ENCODE data around the gene LRP2.

Gene LRP2

DNA sequence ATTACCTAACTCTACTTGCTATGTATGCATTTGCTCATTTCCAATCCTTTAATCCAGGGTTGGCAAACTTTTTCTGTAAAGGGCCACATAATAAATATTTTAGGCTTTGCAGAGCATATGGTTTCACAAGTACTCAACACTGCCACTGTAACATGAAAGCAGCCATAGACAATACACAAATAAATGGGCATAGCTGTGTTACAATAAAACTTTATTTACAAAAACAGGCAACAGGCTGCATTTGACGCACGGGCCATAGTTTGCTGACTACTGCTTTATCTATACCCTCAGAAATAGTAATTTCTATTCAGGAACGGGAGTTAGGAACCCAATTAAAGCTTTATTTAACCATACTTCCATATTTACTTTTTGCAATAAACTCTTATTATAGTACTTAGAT, 154.3 kb downstream of the LRP2 start:
- TF ChIP-seq, protein P1, sequence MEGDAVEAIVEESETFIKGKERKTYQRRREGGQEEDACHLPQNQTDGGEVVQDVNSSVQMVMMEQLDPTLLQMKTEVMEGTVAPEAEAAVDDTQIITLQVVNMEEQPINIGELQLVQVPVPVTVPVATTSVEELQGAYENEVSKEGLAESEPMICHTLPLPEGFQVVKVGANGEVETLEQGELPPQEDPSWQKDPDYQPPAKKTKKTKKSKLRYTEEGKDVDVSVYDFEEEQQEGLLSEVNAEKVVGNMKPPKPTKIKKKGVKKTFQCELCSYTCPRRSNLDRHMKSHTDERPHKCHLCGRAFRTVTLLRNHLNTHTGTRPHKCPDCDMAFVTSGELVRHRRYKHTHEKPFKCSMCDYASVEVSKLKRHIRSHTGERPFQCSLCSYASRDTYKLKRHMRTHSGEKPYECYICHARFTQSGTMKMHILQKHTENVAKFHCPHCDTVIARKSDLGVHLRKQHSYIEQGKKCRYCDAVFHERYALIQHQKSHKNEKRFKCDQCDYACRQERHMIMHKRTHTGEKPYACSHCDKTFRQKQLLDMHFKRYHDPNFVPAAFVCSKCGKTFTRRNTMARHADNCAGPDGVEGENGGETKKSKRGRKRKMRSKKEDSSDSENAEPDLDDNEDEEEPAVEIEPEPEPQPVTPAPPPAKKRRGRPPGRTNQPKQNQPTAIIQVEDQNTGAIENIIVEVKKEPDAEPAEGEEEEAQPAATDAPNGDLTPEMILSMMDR (IDR thresholded peaks at IDR 0.05; ENCODE audit: low read depth, low read length) = no peak
- DNase-seq (ENCODE audit: extremely low read depth, low read depth) = no peak

DNA sequence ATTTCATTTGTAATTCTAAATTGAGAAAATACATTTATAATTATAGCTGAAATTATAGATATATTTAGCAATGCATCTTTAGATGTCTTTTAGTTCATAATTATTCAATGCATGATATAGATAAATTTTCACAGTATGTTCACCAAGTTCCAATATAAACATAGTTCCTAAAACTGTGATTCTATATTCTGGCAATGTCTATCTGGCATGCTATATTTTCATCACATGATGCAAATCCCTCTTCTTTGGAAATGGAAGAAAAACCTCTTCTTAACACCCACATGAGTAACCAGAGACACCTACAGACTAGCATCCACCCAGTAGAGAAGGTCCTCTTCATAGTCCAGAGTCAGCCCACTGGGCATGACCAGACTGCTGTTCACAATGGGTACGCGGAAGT, 157.2 kb downstream of the LRP2 start:
- TF ChIP-seq, protein P1 (IDR thresholded peaks at IDR 0.05; ENCODE audit: low read depth, low read length) = no peak

DNA sequence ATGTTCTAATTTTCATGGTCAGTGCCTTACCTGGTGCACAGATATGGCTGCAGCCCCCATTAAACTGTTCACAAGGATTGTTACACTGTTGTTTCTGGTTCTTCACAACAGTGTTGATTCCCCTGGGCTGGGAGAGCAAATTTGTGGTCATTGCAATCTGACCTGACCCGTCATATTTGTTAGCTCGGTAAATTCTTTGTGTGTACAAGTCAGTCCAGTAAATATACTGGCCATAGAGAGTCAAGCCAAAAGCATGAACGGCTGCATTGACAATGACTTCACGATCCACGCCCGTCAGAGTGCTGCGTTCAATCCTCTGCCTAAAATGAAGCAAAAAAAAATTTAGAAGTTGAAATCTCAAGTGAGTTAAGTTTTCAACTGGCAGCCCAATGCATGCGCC, 158.4 kb downstream of the LRP2 start:
- DNase-seq (ENCODE audit: extremely low read depth, low read depth) = no peak
- TF ChIP-seq, protein P1 (IDR thresholded peaks at IDR 0.05; ENCODE audit: low read depth, low read length) = no peak

More for the DNA sequence above, 157.2 kb downstream of the LRP2 start:
- DNase-seq (ENCODE audit: extremely low read depth, low read depth) = no peak

DNA sequence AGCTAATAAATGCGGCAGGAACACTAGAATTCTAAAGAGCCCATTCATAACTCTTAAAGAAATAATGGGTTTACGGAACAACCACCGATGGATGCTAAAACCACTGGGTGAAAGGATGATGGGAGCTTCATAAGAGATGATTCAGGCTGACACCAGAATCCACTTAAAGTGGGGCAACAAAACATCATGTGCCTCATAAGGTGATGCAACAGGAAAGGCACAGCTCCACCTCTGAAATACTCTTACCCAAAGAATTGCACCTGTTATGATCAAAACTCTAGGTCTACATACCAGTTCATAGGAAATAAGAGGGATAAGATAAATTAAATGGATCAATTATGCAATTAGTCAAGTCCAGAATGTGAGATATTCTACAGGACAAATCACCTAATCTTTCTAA, 161.6 kb downstream of the LRP2 start:
- TF ChIP-seq, protein P1 (IDR thresholded peaks at IDR 0.05; ENCODE audit: low read depth, low read length) = no peak

DNA sequence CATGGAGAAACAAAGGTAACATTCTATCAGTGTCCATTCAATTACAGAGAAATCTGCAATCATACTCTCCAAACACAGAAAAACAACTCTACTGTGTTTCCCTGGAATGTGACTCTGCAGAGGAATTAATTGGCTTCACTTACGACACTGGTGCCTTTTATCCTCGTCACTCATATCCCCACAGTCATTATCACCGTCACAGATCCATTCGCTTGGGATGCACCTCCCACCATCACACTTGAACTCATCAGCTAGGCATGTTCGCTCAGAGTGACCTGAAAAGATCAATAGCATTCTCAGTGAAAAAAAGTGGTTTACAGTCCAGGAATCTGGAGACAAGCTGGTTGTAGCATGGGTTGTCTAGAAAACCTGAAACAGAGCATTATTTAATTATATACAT, 168.7 kb downstream of the LRP2 start:
- TF ChIP-seq, protein P1 (IDR thresholded peaks at IDR 0.05; ENCODE audit: low read depth, low read length) = no peak
- no peak for DNase-seq (ENCODE audit: extremely low read depth, low read depth)

More for the DNA sequence above, 161.6 kb downstream of the LRP2 start:
- no peak for DNase-seq (ENCODE audit: extremely low read depth, low read depth)

DNA sequence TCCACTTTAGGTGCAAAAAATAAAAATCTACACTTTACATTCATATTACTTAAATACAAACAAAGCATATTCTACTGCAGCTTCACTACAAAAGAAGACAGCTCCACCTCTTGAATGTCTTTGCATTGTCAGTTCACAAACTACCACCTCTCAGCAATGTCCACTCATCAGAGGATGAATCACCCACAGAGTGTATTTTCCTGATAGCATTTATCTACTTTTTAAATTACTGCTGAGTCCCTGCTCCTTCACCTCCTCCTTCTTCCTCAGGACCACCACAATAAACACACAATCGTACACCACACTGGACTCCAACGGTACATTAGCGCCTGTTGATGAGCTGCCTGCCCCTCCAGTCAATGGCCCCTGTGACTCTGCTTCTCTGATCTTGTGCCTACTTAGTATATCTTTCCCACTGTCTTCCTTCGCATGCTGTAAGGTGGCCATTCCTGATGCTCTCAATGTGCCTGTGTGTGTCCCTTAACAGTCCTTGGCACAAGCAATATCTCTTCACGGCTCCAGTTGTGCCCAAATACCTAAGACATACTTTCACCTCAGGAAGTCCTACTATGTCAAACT, 172.0 kb downstream of the LRP2 start:
- TF ChIP-seq, protein P1 (IDR thresholded peaks at IDR 0.05; ENCODE audit: low read depth, low read length) = no peak
- DNase-seq (ENCODE audit: extremely low read depth, low read depth) = no peak

DNA sequence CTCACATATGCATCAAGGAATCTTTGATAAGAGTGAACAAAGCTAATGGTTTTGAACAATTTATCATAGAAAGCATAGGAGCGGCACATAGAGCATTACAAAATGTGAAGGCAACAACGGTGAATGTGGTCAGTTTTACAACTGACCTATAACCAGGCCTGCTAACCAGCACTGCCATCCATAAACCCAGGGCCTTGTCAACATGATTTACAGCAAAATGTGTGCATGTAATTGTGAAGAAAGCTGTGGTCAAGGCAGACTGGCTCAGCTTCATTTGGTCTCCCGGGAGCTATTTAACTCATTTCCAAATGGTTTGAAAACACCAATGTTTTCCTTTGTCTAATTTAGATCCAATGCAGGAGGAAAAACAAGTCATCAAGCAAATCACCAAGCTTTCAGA, 173.2 kb downstream of the LRP2 start:
- DNase-seq (ENCODE audit: extremely low read depth, low read depth) = no peak
- TF ChIP-seq, protein P1 (IDR thresholded peaks at IDR 0.05; ENCODE audit: low read depth, low read length) = no peak
